GM19099 (cell line): ENCODE data around the gene SERPINA5.

Experiments
- POLR2A ChIP-seq: IDR thresholded peaks from 3 replicates; pipeline ENCODE4 v1.6.1; 2011; ENCODE audit warnings: low read depth; ENCODE audit not compliant: insufficient read length; ENCODE audit errors: extremely low read depth

The SERPINA5 gene

DNA sequence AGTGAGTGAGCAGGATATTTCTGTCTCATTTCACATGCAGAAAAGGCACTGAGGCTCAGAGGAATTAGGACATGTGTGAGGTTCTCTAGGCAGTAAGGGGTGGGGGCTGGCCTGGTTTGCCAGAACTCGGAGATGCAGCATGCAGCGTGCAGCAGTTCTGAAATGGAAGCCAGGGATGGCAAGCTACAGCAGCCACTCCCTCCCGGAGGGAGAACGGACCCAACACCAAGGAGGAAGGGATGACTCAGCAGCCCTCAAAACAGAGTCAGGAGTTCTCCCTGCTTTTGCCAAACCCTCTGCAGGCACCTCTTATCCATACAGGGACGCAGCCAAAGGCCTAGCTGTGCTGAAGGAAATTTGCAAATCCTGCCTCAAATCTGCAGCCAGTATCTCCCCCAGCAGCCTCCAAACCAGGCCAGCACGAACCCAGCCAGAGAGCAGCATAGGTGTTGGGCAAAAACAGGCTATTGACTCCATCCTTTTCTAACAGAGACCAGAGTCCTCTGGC is 20.7 kb downstream of the SERPINA5 start:
- no peak for TF ChIP-seq POLR2A

DNA sequence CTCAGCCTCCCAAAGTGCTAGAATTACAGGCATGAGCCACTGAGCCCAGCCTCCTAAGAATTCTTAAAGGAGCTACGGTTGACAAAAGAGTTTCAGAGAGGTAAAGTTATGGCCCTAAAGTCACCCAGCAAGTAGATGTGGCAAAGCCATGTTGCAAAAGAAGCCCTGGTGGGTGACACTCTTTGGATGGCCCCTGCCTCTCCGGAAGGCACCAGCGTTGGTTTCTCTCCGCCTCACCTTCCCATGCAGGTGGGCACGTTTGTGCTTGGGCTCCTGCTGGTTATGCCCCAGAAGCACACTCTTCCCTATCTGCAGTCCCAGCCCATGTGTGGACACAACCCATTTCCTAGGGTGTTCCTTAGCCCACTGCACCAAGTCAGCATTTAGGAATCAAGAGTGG is 21.5 kb downstream of the SERPINA5 start:
- TF ChIP-seq POLR2A: no peak

- TF ChIP-seq POLR2A: no peak
These were observed 24.1 kb downstream of the SERPINA5 start for GRCh38 chr14:94605361-94605760.

- no peak for TF ChIP-seq POLR2A
These were observed 30.0 kb downstream of the SERPINA5 start for GRCh38 chr14:94611179-94611578.

DNA sequence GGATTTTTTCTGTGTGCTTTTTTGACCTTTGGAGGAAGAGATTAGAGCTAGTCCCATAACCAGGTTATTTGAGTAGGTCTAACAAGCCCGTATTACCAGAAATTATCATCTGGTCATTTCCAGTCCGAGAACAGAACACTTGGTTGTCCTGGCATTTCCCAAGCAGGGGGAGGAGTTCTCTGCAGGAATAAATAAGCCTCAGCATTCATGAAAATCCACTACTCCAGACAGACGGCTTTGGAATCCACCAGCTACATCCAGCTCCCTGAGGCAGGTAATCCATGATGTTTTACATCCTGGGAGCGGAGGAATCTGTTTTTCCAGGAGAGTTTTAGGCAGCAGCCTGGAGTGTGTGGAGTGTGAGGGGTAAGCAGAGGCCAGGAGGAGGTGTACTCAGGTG is 30.9 kb downstream of the SERPINA5 start, which contains the start of gene SERPINA3:
SERPINA3 (plus strand) TSS at position 218 of the 400 bp plus-strand sequence. CDS start 2,051 bp downstream, outside the sequence.
- TF ChIP-seq POLR2A: no peak

DNA sequence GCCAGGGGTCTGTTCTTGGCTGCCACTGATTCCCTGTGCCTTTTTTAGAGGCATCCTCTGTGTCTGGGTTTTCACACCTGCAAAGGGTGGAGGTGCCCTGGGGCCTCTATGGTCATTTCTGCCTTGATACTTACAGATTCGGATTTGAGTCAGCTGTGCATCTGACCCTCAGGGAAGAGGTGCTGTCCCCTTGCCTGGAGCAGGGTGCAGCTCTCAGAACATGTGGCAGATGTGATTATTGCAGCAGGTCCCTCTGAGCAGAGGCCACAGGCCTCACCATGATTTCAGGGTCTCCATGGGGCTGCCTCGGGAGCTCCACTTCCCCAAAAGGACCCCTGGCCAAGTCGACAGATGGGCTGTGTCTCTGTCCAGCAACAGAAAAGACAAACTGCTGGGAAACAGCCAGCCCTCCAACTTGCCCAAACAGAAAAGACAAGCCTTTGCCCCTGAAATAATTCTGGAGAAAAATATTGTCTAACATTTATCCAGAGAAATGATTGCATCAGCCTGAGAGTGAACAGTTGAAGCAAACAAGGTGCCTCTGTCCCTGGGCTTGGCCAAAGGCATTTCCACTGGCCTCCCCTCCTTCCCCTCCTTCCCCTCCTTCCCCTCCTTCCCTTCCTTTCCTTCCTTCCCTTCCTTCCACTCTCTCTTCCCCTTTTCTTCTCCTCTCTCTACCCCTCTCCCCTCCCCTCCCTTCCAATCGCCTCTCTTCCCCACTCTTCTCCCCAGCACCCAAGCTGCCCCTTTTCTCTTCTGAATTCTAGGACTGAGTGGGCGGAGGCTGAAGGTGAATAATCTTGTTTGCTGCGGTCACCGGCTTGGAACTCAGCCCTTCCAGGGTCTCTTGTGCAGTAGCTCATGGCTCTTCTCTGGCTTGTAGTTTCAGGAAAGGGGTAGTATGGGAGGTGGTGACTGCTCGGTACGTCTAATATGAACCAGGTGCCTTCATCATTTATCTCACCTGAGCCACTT is 31.6 kb downstream of the SERPINA5 start:
- TF ChIP-seq POLR2A: no peak

GRCh38 chr14:94613720-94614644 is 32.8 kb downstream of the SERPINA5 start:
- TF ChIP-seq POLR2A: no peak

DNA sequence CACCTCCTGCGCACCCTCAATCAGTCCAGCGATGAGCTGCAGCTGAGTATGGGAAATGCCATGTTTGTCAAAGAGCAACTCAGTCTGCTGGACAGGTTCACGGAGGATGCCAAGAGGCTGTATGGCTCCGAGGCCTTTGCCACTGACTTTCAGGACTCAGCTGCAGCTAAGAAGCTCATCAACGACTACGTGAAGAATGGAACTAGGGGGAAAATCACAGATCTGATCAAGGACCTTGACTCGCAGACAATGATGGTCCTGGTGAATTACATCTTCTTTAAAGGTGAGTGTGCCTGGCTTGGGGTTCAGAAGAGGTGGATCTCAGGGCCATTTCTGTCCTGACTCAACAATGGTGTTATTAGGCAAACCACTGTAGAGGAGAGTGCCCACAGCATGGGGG is 33.6 kb downstream of the SERPINA5 start:
- TF ChIP-seq POLR2A: no peak

DNA sequence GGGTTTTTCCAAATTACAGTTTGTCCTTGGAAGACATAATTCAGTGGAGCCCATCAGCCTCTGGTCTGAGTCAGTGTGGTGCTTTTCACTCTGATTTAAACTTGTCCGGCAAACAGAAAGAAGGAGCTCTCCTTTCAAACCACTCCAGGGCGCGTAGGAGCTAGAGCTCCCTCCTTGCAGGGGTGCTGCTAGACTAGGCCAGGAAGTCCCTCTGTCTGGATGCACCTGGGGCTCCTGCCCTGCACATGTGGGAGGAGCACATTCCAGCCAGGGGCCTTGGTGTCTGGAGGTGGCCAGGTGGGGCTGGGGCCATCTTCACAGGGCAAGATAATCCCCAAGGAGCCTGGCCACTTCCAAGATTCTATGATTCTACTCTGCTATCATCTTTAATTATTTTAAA is 34.0 kb downstream of the SERPINA5 start:
- no peak for TF ChIP-seq POLR2A

DNA sequence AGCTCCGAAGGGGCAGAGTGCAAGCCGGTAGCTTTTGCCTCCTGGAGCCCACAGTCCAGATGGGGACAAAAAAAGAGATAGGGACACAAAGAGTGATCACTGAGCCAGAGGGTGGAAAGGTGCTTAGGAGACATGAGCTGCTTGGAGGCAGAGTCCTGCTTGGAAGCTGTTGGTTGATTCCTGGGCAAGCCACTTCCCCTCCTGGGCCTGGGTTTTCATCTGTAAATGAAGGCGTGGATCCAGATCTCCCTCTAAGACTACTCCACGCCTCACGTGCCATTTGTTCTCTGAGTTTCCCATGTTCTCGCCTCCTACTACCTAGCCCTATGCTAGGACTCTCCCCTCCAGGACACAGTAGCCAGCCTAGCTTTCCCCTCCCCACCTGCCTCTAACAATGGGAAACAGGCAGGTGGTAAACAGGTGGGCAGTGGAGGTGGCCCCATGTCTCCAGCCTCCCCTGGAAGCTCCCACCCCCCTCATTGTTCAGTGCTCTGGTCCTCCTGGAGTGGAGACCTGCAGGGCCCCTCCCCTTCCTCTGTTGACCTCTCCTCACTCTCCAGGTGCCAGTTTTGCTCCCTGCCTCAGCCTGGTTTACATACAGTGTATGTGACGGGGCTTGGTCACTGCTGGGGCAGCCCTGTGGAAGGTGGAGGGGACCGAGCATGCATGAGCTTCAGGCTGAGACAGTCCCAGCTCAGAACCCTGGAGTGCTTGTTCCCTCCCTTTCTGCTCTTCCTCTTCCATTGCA is 34.8 kb downstream of the SERPINA5 start:
- no peak for TF ChIP-seq POLR2A

DNA sequence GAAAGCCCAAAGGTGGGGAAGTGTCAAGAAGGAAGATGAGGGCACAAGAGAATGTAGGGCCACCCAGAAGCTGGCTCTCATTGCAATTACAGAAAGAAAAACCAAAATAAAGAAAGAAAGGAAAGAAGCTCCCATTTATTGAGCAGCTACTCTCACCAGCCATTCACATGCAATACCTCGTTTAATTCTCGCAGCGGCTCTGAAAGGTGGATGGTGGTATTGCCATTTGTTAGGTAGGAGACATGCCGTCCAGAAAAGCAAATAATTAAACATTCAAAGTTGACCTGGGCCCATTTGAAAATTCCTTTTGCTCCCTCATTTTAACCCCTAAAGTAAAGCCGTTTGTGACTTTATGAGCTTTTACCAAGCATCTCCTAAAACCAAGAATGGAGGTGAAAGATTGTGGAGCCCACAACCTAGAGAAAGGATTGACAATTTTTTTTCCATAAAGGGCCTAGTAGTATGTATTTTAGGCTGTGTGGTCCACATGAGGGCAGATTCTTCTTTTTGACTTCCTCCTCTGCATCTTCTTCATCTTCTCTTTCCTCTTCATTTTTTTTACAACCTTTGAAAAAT is 36.2 kb downstream of the SERPINA5 start:
- TF ChIP-seq POLR2A: no peak

DNA sequence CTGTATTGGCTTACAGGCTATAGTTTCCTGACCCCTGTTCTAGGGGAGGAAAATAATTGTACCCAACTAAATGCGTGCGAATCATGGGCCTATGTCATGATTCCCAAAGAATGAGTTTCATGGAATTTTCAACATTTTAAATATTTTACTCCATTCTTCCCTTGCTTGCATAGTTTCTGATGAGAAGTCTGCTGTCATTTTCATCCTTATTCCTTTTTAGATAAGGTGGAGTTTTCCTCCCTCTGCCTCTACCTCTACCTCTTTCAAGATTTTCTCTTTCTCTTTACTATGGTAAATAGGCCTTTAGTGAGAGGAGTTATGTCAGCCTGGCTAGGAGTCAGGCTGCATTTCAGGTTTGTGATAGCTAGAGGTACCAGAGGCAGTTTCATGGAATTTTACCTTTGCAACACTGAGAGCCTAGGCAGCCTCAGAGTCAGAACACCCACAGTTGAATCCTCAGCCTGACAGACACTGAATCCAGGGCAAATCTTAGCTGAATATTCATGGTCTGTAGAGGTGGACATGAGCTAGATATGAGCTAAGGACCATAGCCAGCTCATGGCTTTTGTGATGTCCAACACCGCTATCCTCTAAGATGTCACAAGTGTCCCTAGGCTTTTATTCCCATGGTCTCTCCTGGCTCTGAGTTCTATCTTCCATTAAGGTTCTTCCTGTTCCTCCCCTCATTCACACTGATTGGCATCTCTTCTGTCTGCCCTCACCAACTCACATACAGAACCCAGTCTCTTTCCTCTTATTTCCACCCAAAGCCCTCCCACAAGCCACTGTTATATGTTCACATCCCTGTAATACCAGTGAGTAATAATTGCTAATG is 37.0 kb downstream of the SERPINA5 start:
- no peak for TF ChIP-seq POLR2A

GRCh38 chr14:94619297-94619696 is 38.1 kb downstream of the SERPINA5 start:
- no peak for TF ChIP-seq POLR2A
